HL-60/S4 treated with retinoic acid at 250 ng/mL for 4 days and 3 days (cell line): ENCODE data around the gene ZNF609.
"Not testable (repeated sequence)": the region's sequence is repeated elsewhere in the genome, so short reads cannot be mapped to it uniquely, and the experiment has no call there.

Experiments used
- in situ Hi-C: fragments of 300-500 bp; cut with MboI; formaldehyde crosslinking; loops from 2 replicates; pipeline ENCODE4 v1.7.0; 2022; ENCODE audit warnings: low sequenced_read_pairs

Gene ZNF609

DNA sequence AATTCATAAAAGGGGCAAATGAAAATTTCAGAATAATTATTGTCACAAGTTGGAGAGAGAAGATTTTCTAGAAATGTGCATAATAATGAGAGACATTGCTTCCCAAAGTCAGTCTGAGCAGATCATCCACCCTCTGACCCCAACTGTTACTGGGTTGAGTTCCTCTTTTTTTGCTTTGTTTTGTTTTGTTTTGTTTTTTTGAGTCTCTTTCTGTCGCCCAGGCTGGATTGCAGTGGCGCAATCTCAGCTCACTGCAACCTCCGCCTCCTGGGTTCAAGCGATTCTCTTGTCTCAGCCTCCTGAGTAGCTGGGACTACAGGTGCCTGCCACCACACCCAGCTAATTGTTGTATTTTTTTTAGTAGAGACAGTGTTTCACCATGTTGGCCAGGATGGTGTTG is 179.4 kb downstream of the ZNF609 start:
- in situ Hi-C loops, result not testable (repeated sequence)

DNA sequence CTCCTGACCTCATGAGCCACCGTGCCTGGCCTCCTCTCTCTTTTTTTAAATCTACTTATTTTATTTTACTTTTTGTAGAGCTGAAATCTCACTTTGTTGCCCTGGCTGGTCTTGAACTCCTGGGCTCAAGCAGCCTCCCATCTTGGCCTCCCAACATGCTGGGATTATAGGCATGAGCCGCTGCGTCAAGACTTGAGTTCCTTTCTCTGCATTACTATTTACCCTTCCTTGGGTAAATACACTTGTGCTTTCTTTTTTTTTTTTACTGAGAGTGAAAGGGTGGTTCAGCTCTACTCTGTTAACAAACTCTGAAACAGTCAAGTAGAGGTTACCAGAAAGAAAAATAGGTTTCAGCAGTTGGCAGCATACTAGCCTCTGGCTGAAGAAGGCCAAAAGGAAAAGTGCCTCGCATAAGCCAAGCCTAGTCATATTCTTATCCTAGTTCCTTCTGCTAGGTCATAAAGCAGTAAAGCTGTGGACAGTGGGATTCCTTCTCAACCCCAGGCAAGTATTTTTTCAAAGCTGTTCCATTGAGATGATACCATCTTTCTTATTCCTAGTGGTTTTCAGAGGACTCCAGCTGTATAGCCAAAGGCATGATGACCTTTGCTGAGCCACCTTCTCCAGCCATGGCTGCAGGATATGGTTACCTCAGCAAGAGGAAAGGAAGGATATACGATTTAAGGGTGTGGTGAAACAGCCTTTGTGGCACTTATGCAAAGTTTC is 179.9 kb downstream of the ZNF609 start:
- in situ Hi-C loops, result no loop called here

DNA sequence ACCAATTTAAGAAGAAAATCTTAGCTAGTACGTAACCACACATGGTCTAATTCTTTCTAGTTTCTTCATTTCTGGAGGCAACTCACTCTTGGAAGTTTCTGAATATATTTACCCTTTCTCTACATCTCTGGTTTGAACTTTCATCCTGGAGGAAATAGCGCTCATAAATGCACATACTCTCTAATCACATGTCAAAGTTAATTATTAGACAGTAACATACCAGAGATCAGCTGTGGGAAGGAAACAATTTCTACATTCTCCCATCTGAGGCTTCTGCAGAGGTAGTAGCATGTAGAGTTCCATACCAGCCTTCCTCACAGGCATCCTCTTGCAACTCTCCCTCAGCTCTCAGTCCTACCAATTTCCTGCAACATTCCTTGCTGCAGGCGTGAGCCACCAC is 182.5 kb downstream of the ZNF609 start:
- in situ Hi-C loops, result no loop called here

DNA sequence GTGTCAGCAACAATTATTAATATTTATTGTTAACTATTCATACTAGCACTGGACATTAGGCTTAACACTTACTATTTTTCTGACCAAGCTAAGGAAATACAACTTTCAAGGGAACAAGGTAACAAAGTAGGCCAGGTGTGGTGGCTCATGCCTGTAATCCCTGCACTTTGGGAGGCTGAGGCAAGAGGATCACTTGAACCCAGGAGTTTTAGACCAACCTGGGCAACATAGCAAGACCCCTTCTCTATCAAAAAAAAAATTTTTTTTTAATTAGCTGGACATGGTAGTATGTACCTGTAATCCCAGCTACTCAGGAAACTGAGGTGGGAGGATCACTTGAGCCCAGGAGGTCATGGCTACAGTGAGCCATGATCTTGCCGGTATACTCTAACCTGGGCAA is 183.3 kb downstream of the ZNF609 start:
- in situ Hi-C loops, result no loop called here

DNA sequence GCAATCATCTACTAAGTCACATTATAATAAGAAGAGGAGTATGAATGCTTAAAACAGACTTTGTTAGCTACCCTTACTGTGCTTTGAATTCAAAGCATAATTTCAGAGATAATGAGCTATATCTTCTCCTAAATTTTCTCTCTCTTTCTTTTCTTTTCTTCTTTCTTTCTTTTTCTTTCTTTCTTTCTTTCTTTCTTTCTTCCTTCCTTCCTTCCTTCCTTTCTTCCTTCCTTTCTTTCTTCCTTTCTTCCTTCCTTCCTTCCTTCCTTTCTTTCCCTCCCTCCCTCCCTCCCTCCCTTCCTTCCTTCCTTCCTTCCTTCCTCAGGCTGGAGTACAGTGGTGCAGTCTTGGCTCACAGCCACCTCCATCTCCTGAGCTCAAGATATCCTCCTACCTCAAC is 184.4 kb downstream of the ZNF609 start:
- in situ Hi-C loops, result not testable (repeated sequence)

DNA sequence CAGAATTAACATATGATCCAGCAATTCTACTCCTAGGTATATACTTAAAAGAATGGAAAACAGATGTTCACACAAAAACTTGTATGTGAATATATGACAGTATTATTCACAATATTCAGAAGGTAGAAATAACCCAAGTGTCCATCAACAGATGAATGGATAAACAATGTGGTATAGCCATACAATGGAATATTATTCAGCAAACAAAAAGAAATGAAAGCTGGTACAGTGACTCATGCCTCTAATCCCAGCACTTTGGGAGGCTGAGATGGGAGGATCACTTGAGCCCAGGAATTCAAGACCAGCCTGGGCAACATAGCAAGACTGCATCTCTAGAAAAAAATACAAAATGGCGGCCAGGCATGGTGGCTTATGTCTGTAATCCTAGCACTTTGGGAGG is 185.6 kb downstream of the ZNF609 start:
- in situ Hi-C loops, result no loop called here

DNA sequence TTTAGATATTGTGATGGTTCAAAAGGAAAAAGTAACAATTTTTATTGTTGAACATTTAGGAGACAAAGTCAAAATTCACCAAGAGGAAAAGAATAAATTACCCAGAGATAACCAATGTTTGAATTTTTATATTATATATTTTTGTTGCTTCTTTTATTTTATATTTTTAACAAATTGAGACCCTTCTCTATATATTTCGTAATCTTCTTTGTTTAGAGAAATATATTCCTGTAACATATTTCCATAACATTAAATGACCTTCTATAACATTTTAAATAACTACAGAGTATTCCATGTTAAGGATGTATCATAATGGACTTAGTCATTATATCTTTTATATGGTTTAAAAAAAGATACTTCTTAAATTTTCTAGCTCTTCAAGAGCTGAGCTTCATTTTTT is 187.0 kb downstream of the ZNF609 start:
- in situ Hi-C loops, result no loop called here

DNA sequence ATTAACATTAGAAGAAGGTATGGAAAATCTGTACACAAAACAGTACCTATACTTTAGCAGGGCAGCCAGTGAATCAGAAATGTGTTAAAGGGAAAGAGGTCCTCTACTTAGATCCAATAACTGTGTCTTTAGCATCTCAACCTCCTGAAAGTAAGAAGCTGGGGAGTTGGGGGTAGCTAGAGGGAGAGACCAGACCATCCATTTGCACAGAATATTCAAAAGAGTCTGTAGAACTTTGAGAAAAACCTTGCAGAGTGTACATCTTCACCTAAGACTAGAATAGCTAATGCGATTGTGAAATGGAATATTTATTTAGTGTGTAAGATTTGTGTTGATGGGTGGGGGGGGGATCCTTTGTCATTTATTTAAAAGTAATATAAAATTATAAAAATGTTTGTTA is 190.2 kb downstream of the ZNF609 start:
- in situ Hi-C loops, result no loop called here

DNA sequence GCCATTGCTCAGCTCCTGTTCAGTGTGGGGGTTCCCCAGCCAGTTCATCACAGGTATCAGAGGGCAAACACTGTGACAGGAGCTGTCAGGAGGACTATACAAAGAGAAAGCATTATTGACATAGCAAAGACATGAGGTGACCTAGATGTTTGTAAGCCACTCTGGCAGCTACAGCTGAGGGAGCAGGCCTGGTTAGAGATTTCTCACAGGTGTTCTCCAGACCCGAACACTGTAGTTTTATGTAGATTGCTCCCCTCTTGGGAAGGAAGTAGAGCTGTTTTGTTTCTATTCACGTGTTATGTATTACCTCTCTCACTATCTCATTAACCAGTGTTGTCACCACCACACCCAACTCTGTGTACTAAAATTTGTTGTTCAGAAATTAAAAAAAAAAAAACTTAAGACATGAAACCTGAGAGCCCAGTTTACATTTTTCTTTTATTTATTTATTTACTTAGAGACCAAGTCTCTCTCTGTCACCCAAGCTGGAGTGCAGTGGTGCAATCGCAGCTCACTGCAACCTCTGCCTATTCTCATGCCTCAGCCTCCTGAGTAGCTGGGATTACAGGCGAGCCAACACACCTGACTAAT is 191.3 kb downstream of the ZNF609 start:
- in situ Hi-C loops, result no loop called here

DNA sequence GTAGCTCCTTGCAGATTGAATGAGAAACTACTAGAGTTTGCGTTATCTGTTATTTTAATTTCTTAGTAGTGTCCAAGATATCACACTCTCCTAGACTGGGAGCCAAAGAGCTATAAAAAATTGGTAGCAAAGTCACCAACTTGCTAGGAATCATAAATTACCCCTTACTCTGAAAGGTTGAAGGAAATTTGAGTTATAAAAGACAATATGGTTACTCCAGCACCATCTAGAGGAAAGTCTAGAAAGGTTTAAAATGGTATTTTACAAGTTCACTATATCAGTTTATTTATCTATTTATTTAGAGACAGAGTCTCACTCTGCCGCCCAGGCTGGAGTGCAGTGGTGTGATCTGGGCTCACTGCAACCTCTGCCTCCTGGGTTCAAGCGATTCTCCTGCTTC is 193.4 kb downstream of the ZNF609 start:
- in situ Hi-C loops, result no loop called here

DNA sequence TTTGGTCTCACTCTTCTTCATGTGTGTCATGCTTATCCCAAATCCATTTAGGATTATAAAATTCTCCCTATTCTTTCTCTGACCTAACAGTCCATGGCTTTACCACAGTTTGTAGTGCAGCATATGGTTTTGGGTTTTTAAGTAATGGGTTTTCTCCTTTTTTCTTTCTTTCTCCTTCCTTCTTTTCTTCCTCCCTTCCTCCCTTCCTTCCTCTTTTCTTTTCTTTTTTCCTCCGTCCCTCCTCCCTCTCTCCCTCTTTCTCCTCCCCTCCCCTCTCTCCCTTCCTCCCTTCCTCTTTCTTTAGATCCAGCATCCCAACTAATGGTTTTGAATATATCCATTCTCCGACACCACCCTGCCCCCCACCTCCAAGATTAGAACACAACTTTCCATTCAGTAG is 196.1 kb downstream of the ZNF609 start:
- in situ Hi-C loops, result no loop called here

DNA sequence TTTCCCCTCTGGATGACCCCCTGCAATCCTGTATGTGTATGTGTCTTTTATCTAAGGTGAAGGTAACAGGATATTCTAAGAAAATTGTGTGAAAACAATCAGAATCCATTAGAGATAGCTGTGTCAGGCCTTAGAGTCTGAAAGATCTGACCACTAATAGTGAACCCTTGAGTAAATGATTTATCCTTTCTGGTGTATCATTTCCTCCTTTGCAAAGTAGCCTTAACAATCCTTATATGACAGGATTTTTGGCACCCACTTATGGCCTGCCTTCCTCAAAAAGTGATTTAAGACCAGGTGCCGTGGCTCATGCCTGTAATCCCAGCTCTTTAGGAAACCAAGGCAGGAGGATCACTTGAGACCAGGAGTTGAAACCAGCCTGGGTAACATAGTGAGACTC is 204.8 kb downstream of the ZNF609 start:
- in situ Hi-C loops, result no loop called here

DNA sequence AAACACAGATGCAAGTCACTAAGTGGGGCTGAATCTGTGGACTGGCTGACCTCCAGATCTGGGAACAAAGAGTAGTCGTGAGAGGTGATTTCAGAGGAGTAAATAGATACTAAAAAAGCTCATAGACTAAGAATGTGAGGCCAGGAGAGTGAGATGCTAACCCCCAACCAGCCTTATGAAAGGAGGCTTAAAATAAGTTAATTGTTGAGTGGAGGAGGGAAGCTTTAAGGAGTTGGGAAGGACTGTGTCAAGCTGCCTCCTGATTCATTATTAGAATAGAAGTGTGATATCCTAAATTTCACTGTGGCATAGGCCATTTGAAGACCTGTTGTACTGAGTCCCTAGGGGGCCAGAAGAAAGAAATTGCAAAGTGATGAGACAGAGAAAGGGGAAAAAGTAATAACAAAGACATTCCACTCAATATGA is 207.4 kb downstream of the ZNF609 start:
- in situ Hi-C loops, result no loop called here

DNA sequence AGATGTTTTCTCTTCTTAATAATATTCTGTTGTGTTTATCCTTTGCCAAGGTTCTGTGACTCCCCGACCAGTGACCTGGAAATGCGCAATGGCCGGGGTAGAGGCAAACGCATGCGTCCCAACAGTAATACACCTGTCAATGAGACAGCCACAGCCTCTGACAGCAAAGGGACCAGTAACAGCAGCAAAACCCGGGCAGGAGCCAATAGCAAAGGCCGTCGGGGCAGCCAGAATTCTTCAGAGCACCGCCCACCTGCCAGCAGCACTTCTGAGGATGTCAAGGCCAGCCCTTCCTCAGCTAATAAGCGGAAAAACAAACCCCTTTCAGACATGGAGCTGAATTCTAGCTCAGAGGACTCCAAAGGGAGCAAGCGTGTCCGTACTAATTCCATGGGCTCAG is 213.5 kb downstream of the ZNF609 start:
- in situ Hi-C loops, result no loop called here

DNA sequence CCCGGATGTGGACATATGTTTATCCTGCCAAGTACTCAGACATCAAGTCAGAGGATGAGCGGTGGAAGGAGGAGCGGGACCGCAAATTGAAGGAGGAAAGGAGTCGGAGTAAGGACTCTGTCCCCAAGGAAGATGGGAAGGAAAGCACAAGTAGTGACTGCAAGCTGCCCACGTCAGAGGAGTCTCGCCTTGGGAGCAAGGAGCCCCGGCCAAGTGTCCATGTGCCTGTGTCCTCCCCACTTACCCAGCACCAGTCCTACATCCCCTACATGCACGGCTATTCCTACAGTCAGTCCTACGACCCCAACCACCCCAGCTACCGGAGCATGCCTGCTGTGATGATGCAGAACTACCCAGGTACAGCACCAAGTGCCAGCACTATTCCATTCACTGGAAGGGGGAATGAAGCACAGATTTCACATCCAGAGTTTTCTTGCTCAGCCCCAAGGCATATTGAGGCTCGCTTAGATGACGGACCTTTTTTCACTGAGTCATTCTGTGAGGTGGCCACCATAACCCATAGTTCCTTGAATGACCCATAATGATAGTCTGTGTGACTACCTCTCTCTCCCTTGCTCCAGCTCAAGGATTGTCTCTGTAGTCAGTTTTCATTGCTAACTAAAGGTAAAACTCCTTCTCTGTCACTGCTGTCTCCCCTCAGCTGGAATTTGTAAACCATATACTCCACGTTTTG is 217.9 kb downstream of the ZNF609 start:
- in situ Hi-C loops, result no loop called here

DNA sequence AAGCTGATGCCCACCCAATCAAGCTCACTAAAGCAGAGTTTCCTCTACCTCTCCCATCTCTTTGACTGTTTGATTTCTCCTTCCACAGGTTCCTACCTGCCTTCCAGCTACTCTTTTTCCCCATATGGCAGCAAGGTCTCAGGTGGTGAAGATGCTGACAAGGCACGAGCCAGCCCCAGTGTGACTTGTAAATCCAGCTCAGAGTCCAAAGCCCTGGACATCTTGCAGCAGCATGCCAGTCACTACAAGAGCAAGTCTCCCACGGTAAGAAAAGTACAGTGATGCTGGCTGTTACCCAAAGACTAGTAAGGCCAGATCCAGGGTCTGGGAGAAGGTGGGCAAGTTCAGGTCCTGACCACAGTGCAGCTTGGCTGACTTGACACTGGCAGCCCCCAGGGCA is 219.7 kb downstream of the ZNF609 start:
- in situ Hi-C loops, result loop anchor here (5.0 kb wide), 1 partner anchor 42 kb away; no protein-coding TSS in a partner anchor

DNA sequence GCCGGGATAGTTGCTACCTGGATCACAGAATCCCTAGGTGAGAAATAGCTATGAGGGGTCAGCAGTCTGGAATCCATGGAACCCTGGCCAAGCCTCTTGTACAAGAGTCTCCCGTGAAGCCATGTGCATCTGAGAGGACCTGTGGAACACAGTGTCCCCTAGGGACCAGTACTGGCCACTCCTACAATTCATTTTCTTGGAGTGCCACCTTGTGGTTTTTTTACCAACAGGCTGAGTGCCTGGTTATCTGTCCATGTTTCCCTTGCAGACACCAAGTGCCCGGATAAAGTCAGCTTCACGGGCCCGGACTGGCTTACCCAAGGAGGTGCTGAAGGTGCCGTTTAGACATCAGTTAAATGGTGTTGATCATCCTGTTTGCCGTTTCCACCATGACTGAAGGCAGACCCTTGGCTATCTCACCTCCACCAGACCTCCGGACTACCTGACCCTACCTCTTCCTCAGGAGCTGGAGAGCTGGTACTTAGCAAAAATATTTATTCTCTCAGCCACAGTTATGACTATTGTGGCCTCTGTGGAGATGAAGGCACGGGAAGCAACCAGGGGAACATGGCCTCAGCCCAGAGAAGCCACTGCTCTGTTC is 221.1 kb downstream of the ZNF609 start:
- in situ Hi-C loops, result loop anchor here (5.0 kb wide), 1 partner anchor 41 kb away; no protein-coding TSS in a partner anchor

DNA sequence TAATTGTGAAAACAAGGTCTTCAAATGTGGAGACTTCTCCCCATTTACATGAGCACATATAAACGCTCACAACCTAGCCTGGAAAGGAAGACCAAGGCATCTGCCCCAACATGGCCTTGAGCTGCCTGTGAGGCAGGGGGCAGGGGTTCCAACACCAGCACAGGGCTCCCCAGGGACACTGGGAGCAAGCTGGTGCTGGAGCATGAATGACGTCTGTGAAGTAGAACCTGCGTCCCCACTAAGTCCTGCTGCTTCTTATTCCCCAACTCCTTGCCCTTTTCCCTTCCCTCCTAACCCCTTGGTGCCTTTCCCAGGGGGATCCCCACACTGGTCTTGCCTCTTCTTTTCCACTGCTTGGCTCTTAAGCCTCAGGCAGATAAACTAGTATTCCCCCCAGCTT is 221.9 kb downstream of the ZNF609 start:
- in situ Hi-C loops, result loop anchor here (5.0 kb wide), 1 partner anchor 40 kb away; no protein-coding TSS in a partner anchor

DNA sequence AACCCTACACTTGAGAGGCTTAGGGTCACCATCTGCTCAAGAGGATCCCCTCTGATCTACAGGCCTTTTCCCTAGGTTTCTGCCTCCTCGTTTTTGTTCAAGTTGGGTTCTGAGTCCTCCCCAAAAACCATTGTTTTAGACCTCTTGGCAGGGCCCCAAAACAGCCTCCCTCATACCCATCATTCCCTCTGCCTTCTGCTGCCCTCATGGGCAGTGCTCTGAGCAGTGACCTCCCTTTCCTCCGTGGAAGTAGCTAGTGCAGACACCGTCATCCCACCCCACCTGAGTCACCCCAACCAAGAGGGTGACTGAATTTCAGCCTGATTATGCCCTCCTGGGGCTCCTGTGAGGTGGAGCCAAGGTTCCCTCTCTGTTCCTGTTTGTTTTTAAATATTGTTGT is 223.0 kb downstream of the ZNF609 start:
- in situ Hi-C loops, result loop anchor here (5.0 kb wide), 1 partner anchor 39 kb away; no protein-coding TSS in a partner anchor

DNA sequence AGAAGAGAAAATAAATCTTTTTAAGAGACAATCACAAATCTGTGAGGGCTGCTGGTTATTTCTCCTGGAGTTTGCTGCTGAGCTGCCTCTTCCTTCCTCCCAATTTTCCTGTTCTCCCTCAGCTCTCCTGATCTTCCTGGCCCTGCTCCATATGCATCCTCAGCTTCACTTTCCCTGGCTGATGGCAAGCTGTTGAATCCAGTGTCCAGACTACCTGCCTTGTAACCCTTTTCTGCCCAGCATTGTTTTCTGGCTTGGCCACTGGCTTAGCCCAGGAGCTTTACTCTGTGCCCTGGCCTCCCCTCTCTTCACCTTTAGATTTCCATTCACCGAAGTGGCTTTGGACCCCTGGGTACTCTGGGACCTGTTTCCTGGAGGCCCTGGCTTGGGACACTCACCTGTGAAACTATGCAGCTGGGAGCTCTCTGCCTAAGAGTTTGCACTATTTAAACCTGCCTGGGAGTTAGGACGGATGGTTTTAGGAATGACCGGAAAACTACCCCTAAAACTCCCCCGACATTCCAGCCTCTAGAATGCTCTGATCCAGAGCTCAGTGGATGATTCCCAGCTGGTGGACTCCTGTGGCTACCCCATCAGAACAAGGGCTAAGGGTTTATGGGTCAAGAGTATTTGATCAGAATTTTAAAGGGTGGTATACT is 225.0 kb downstream of the ZNF609 start:
- in situ Hi-C loops, result no loop called here

DNA sequence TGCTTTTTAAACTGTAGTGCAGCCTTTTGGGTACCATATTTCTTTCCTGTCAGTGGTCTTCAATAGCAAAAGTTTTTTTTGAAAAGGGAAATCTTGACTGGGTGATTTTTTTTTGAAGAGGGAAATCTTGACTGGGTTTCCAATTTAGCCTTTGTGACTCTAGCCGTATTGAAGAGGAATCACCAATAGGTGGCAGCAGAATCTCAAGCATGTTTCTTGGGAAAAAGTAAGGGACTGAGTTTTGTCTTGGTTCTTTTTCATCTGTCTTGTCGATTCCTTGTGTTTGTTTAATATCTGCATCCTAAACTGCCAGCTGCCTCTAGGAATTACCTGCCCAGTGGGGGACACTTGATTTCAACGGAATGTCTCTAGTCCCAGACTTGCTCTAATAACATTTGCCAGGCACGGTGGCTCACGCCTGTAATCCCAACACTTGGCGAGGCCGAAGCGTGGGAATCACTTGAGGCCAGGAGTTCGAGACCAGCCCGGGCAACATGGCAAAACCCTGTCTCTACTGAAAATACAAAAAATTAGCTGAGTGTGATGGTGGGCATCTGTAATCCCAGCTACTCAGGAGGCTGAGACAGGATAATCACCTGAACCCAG is 225.9 kb downstream of the ZNF609 start:
- in situ Hi-C loops, result no loop called here
